Lower lobe of right lung (tissue), 2 donors: Measurements from ENCODE around the gene RASSF8. TPM values are rescaled to one million over a fixed set of nuclear protein-coding genes. Genes with fewer than 3 reads are reported as not detected.

ENCODE experiments used
- ATAC-seq, 2 donors: fragments of 200-7000 bp; cut with Tn5 transposase; one replicate each; pipeline ENCODE4 v1.9.1; 2020 to 2022; ENCODE audit warnings: mild to moderate bottlenecking in 2 of 2, moderate library complexity in 2 of 2
- DNase-seq: peaks from one replicate; pipeline ENCODE4 v3.0.0-alpha.2; 2020
- H3K27ac ChIP-seq: fragments of 200-600 bp; one replicate; pipeline ENCODE4 v1.8.0; 2022
- H3K27me3 ChIP-seq: fragments of 200-600 bp; one replicate; pipeline ENCODE4 v1.8.0; 2022; ENCODE audit warnings: low read depth
- H3K36me3 ChIP-seq: fragments of 200-600 bp; one replicate; pipeline ENCODE4 v1.8.0; 2022; ENCODE audit warnings: mild to moderate bottlenecking
- H3K4me1 ChIP-seq: fragments of 200-600 bp; one replicate; pipeline ENCODE4 v1.8.0; 2022
- H3K4me3 ChIP-seq: fragments of 200-600 bp; one replicate; pipeline ENCODE4 v1.8.0; 2022; ENCODE audit warnings: mild to moderate bottlenecking
- H3K9me3 ChIP-seq: fragments of 200-600 bp; one replicate; pipeline ENCODE4 v1.8.0; 2022
- intact Hi-C: fragments of 100-400 bp; cut with DNase I; formaldehyde crosslinking; loops from one replicate; pipeline ENCODE4 v1.11.0; 2022
- total RNA-seq: library from RNA; stranded (reverse); fragmentation: NEBNext Ultra II Directional; extraction: Animal tissue kit (Norgen Biotek cat#: 25700); gene quantifications from one replicate; pipeline ENCODE4 v1.2.1, GENCODE V29; 2021
- TF ChIP-seq, protein P1 (sequence below): fragments of 200-600 bp; IDR thresholded peaks from one replicate; pipeline ENCODE4 v1.8.0; 2022; ENCODE audit warnings: antibody characterized with exemption, mild to moderate bottlenecking
- donor health status: DM: no; HTN: yes; CAD: no; lungs with severe emphysema.

Gene RASSF8
- total RNA-seq, 1 donor from 2014 or later: 62.1 TPM

DNA sequence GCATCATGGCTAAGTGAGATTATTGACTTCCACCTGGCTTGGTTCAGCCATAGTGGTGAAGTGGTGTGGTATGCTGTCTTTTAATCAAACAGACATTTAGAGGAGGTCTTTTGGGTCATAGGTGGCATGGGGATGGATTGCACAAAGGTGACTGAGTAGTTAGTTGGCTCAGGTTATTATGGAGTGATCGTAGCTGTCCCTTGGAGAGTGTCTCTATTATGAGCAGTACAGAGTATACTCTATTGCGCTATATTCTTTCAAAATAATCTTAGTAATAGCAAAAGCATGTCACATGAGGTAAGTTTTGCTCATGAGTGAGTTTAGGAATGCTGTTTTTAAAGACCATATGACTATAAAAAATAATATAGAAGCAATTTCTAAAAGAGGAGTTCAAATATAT, 60.4 kb downstream of the RASSF8 start:
- no peak for DNase-seq
- no peaks in the 10 kb centered on the region for H3K27me3 ChIP-seq
- no peak overlapping the region for H3K27ac ChIP-seq
- no peaks in the 10 kb centered on the region for H3K9me3 ChIP-seq
- H3K36me3 ChIP-seq: no peaks in the 10 kb centered on the region
- no peak overlapping the region for H3K4me3 ChIP-seq
- peaks cover 18% of the 10 kb centered on the region for H3K4me1 ChIP-seq
- no peak for ATAC-seq
- TF ChIP-seq, protein P1, sequence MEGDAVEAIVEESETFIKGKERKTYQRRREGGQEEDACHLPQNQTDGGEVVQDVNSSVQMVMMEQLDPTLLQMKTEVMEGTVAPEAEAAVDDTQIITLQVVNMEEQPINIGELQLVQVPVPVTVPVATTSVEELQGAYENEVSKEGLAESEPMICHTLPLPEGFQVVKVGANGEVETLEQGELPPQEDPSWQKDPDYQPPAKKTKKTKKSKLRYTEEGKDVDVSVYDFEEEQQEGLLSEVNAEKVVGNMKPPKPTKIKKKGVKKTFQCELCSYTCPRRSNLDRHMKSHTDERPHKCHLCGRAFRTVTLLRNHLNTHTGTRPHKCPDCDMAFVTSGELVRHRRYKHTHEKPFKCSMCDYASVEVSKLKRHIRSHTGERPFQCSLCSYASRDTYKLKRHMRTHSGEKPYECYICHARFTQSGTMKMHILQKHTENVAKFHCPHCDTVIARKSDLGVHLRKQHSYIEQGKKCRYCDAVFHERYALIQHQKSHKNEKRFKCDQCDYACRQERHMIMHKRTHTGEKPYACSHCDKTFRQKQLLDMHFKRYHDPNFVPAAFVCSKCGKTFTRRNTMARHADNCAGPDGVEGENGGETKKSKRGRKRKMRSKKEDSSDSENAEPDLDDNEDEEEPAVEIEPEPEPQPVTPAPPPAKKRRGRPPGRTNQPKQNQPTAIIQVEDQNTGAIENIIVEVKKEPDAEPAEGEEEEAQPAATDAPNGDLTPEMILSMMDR: no peak
- intact Hi-C loops: no loop called here

DNA sequence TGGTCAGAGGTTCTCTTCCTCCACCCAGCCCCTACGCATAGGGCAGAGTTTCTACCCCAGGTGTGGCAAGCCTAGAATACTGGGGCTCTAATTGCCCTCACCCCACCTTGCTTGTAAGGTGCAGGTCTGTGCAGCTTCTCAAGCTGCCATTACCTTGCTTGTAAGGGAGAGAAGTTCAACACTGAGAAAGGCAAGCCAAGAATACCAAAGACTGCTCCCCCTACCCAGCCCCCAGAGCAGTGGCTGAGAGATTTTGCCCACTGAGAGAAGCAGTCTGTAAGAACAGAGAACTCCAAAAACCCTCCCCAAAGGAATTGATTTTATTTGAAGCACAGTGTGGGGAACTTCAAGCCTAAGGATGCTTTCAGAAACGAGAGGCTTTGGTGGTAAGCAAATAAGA, 63.1 kb downstream of the RASSF8 start:
- no peaks in the 10 kb centered on the region for H3K9me3 ChIP-seq
- no peak overlapping the region for H3K27ac ChIP-seq
- no peak for DNase-seq
- peaks cover 14% of the 10 kb centered on the region for H3K4me1 ChIP-seq
- H3K27me3 ChIP-seq: no peaks in the 10 kb centered on the region
- ATAC-seq: no peak
- TF ChIP-seq, protein P1: no peak
- intact Hi-C loops: loop anchor here (10.0 kb wide), 1 partner anchor 587 kb away; no protein-coding TSS in a partner anchor
- no peak overlapping the region for H3K4me3 ChIP-seq
- H3K36me3 ChIP-seq: no peaks in the 10 kb centered on the region

DNA sequence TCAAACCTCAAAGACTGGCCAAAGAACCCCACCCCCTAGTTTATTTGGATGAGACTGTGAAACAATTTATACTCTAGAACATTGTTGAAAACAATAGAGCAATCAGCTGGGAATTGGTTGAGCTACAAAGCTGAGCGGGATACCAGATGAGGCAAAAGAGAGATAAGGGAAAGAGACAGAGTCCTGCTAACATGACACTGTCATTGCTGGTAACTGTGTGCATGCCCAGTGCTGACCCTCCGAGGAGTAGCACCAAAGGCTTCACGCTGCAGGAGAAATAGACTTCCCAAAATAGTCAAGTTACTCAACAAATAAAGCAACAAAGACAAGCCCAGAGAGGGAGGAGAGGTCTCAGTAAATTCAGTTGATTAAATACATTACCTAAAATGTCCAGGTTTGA, 63.6 kb downstream of the RASSF8 start:
- Histone ChIP-seq H3K9me3 (no peaks in the 10 kb centered on the region), H3K4me3 (no peak overlapping the region), H3K36me3 (no peaks in the 10 kb centered on the region), H3K27me3 (no peaks in the 10 kb centered on the region), H3K4me1 (peaks cover 10% of the 10 kb centered on the region), H3K27ac (no peak overlapping the region)
- DNase-seq (no peak), ATAC-seq (no peak)
- intact Hi-C loops: loop anchor here (10.0 kb wide), 1 partner anchor 587 kb away; no protein-coding TSS in a partner anchor
- TF ChIP-seq, protein P1: no peak

DNA sequence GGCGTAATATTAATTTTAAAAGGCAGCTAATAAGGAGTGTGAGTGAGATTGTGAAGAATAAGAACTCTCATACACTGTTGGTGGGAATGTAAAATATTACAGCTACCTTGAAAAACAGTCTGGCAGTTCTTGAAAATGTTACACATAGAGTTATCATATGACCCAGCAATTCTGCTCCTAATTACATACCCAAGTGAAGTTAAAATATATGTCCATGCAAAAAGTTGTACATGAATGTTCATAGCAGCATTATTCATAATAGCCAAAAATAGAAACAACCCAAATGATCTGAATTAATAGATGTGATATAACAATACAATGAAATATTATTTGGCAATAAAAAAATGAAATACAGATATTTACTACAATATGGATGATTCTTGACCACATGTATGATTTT, 68.2 kb downstream of the RASSF8 start:
- H3K27me3 ChIP-seq: no peaks in the 10 kb centered on the region
- peaks cover 11% of the 10 kb centered on the region for H3K4me1 ChIP-seq
- H3K36me3 ChIP-seq: no peaks in the 10 kb centered on the region
- H3K9me3 ChIP-seq: no peaks in the 10 kb centered on the region
- H3K4me3 ChIP-seq: no peak overlapping the region
- ATAC-seq: no peak
- H3K27ac ChIP-seq: no peak overlapping the region
- intact Hi-C loops: loop anchor here (10.0 kb wide), 1 partner anchor 592 kb away; no protein-coding TSS in a partner anchor
- DNase-seq: no peak
- TF ChIP-seq, protein P1: no peak

DNA sequence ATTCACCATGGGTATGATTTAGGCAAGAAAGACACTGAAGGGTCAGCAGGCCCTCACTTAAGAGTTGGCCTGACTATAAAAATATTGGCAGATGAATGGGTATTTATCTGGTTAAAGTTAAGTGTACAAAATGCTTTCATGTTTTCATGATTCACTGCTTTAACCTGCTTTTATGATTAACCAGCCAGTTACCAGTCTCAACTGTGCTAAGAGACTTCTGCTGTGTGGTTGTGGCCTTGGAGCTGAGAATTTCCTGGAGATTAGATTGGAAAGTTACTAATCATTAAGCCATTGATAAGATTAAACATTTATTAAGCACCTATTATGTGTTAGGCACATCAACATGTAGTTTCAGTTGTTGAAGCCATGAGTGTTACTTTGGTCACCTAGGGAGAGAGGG, 68.9 kb downstream of the RASSF8 start:
- no peaks in the 10 kb centered on the region for H3K9me3 ChIP-seq
- ATAC-seq: peak in 1 of 2 donors; percentile 11
- peaks cover 14% of the 10 kb centered on the region for H3K4me1 ChIP-seq
- no peak overlapping the region for H3K27ac ChIP-seq
- no peak overlapping the region for H3K4me3 ChIP-seq
- TF ChIP-seq, protein P1: no peak
- H3K36me3 ChIP-seq: no peaks in the 10 kb centered on the region
- intact Hi-C loops: loop anchor here (10.0 kb wide), 1 partner anchor 593 kb away; no protein-coding TSS in a partner anchor
- no peak for DNase-seq
- no peaks in the 10 kb centered on the region for H3K27me3 ChIP-seq
